Mesenchymal stem cell (in vitro differentiated cells and primary cell): ENCODE results near the gene VAV2.
"Not testable (repeated sequence)": the region's sequence is repeated elsewhere in the genome, so short reads cannot be mapped to it uniquely, and the experiment has no call there.

Experiments
- DNase-seq: peaks from one replicate; pipeline ENCODE4 v3.0.0-alpha.2; 2013
- H2AFZ ChIP-seq: one replicate; pipeline ENCODE4 v1.6.1; 2013; ENCODE audit warnings: low read depth, mild to moderate bottlenecking, control low read depth, inconsistent platforms, low read length, moderate library complexity
- H2AK5ac ChIP-seq: 2 replicates; pipeline ENCODE4 v1.6.1; 2013; ENCODE audit warnings: low read length, moderate library complexity, mild to moderate bottlenecking, inconsistent platforms; ENCODE audit not compliant: severe bottlenecking
- H2BK120ac ChIP-seq: one replicate; pipeline ENCODE4 v1.6.1; 2013; ENCODE audit warnings: low read depth, mild to moderate bottlenecking, inconsistent platforms, low read length, moderate library complexity
- H2BK12ac ChIP-seq, 2 experiments: one replicate each; pipeline ENCODE4 v1.6.1; 2013; ENCODE audit warnings: inconsistent platforms in 2 of 2, low read length in 2 of 2, mild to moderate bottlenecking in 2 of 2, moderate library complexity in 2 of 2, control low read depth in 1 of 2
- H2BK15ac ChIP-seq: one replicate; pipeline ENCODE4 v1.6.1; 2013; ENCODE audit warnings: mild to moderate bottlenecking, low read depth, inconsistent platforms; ENCODE audit not compliant: poor library complexity, severe bottlenecking
- H2BK5ac ChIP-seq: 2 replicates; pipeline ENCODE4 v1.6.1; 2013; ENCODE audit warnings: low read depth, mild to moderate bottlenecking, low read length, control low read depth, inconsistent platforms; ENCODE audit not compliant: poor library complexity, severe bottlenecking
- H3K14ac ChIP-seq, 2 experiments: one replicate each; pipeline ENCODE4 v1.6.1; 2013; ENCODE audit warnings: inconsistent platforms in 2 of 2, low read length in 2 of 2, control low read depth in 1 of 2, mild to moderate bottlenecking in 1 of 2, moderate library complexity in 1 of 2
- H3K18ac ChIP-seq, 2 experiments: one replicate each; pipeline ENCODE4 v1.6.1; 2013; ENCODE audit warnings: inconsistent platforms in 2 of 2, low read length in 2 of 2, control low read depth in 1 of 2, low read depth in 1 of 2, mild to moderate bottlenecking in 1 of 2
- H3K23ac ChIP-seq, 2 experiments: one replicate each; pipeline ENCODE4 v1.6.1; 2013; ENCODE audit warnings: inconsistent platforms in 2 of 2, low read length in 2 of 2, mild to moderate bottlenecking in 2 of 2, moderate library complexity in 2 of 2, control low read depth in 1 of 2
- H3K27ac ChIP-seq: 2 replicates; pipeline ENCODE4 v1.5.1; 2013; ENCODE audit warnings: mild to moderate bottlenecking, moderate library complexity, low read length, control low read depth, inconsistent platforms; ENCODE audit not compliant: poor library complexity, severe bottlenecking
- H3K27me3 ChIP-seq, 2 experiments: 2 replicates each; pipeline versions ENCODE4 v1.6.1 to v1.7.0; 2013; ENCODE audit warnings: low read length in 2 of 2, mild to moderate bottlenecking in 2 of 2, moderate library complexity in 2 of 2, control low read depth in 1 of 2, inconsistent platforms in 1 of 2; ENCODE audit not compliant: control insufficient read depth in 1 of 2, insufficient read depth in 1 of 2
- H3K36me3 ChIP-seq, 2 experiments: 2 replicates each; pipeline versions ENCODE4 v1.6.1 to v1.7.0; 2013; ENCODE audit warnings: low read length in 2 of 2, control low read depth in 1 of 2, inconsistent platforms in 1 of 2, low read depth in 1 of 2, mild to moderate bottlenecking in 1 of 2; ENCODE audit not compliant: insufficient read depth in 2 of 2, control insufficient read depth in 1 of 2
- H3K4ac ChIP-seq, 2 experiments: one replicate each; pipeline ENCODE4 v1.6.1; 2013; ENCODE audit warnings: inconsistent platforms in 2 of 2, low read length in 2 of 2, mild to moderate bottlenecking in 2 of 2, moderate library complexity in 2 of 2, control low read depth in 1 of 2, low read depth in 1 of 2
- H3K4me1 ChIP-seq: 2 replicates; pipeline ENCODE4 v1.6.1; 2013; ENCODE audit warnings: low read depth, low read length, control low read depth; ENCODE audit not compliant: control insufficient read depth, insufficient read depth
- H3K4me2 ChIP-seq: 2 replicates; pipeline ENCODE4 v1.6.1; 2013; ENCODE audit warnings: low read length, mild to moderate bottlenecking, inconsistent platforms; ENCODE audit not compliant: poor library complexity, severe bottlenecking
- H3K4me3 ChIP-seq, 2 experiments: 2 replicates each; pipeline versions ENCODE4 v1.5.1 to v1.7.0; 2013; ENCODE audit warnings: low read length in 2 of 2, mild to moderate bottlenecking in 2 of 2, control low read depth in 1 of 2, low read depth in 1 of 2; ENCODE audit not compliant: insufficient read depth in 1 of 2
- H3K79me1 ChIP-seq: replicated peaks from 2 replicates; pipeline ENCODE4 v1.6.1; 2013; ENCODE audit warnings: mild to moderate bottlenecking, control low read depth, low read length, inconsistent platforms; ENCODE audit not compliant: poor library complexity, severe bottlenecking
- H3K9ac ChIP-seq: 2 replicates; pipeline ENCODE4 v1.7.0; 2013; ENCODE audit warnings: mild to moderate bottlenecking, low read length, moderate library complexity
- H3K9me3 ChIP-seq: 2 replicates; pipeline ENCODE4 v1.7.0; 2013; ENCODE audit warnings: mild to moderate bottlenecking, low read length; ENCODE audit not compliant: control insufficient read depth
- H4K8ac ChIP-seq: one replicate; pipeline ENCODE4 v1.6.1; 2013; ENCODE audit warnings: inconsistent platforms, mild to moderate bottlenecking, low read length, moderate library complexity
- H4K91ac ChIP-seq: one replicate; pipeline ENCODE4 v1.6.1; 2013; ENCODE audit warnings: mild to moderate bottlenecking, low read length, inconsistent platforms
- WGBS: methylation state at CpG from one replicate; pipeline ENCODE4 v1.1.7; 2013; ENCODE audit warnings: mixed read lengths; 5-methylcytosine and 5-hydroxymethylcytosine counted together

The VAV2 gene

GRCh38 chr9:133989625-133990365, 2.3 kb downstream of the VAV2 start:
- Histone ChIP-seq H3K79me1 (peaks cover 9% of the 10 kb centered on the region), H2AK5ac (peak overlapping the region; percentile 30), H3K27me3 (no peaks in the 10 kb centered on the region), H3K14ac (peak overlapping the region in 1 of 2 experiments; percentile 37), H4K8ac (no peak overlapping the region), H3K4me3 (peak overlapping the region; percentile 87 to 91), H2BK12ac (peak overlapping the region in 1 of 2 experiments; percentile 37), H2AFZ (no peak overlapping the region), H3K4me1 (peaks cover 52% of the 10 kb centered on the region), H4K91ac (peak overlapping the region; percentile 5), H3K4ac (peak overlapping the region in 1 of 2 experiments; percentile 38), H3K18ac (peak overlapping the region in 1 of 2 experiments; percentile 93), H3K4me2 (peak overlapping the region; percentile 71), H3K36me3 (peaks cover 0 to 10% of the 10 kb centered on the region in 2 experiments), H2BK120ac (no peak overlapping the region), H3K27ac (peak overlapping the region; percentile 96), H2BK15ac (no peak overlapping the region), H2BK5ac (no peak overlapping the region), H3K23ac (peak overlapping the region in 1 of 2 experiments; percentile 37), H3K9me3 (no peaks in the 10 kb centered on the region), H3K9ac (no peak overlapping the region)
- WGBS = 90% methylated on average over 24 of the region's 24 CpGs
- no peak for DNase-seq

GRCh38 chr9:133988771-133989170, 3.4 kb downstream of the VAV2 start:
- H4K8ac ChIP-seq, H3K27me3 ChIP-seq, DNase-seq, H3K27ac ChIP-seq, H2BK5ac ChIP-seq, H3K4ac ChIP-seq, H3K4me3 ChIP-seq, H4K91ac ChIP-seq, H3K18ac ChIP-seq, H2BK12ac ChIP-seq, H3K79me1 ChIP-seq, H2AK5ac ChIP-seq, H2BK120ac ChIP-seq, H3K4me2 ChIP-seq, H2BK15ac ChIP-seq, H3K14ac ChIP-seq, H3K9ac ChIP-seq, H2AFZ ChIP-seq, H3K23ac ChIP-seq, H3K9me3 ChIP-seq: not testable (repeated sequence)
- Histone ChIP-seq H3K36me3 (peaks cover 0 to 10% of the 10 kb centered on the region in 2 experiments), H3K4me1 (peaks cover 45% of the 10 kb centered on the region)
- 96% methylated on average over 13 of the region's 14 CpGs for WGBS

- H3K27me3 ChIP-seq = no peaks in the 10 kb centered on the region
- H3K23ac ChIP-seq = no peak overlapping the region
- H3K4me2 ChIP-seq = no peak overlapping the region
- H2BK5ac ChIP-seq = no peak overlapping the region
- H3K14ac ChIP-seq = no peak overlapping the region
- H3K9ac ChIP-seq = no peak overlapping the region
- H3K9me3 ChIP-seq = no peaks in the 10 kb centered on the region
- H2AK5ac ChIP-seq = no peak overlapping the region
- peaks cover 42% of the 10 kb centered on the region for H3K4me1 ChIP-seq
- H2BK15ac ChIP-seq = peak overlapping the region; percentile 44
- H3K79me1 ChIP-seq = no peaks in the 10 kb centered on the region
- H4K91ac ChIP-seq = no peak overlapping the region
- no peak for DNase-seq
- peak overlapping the region in 1 of 2 experiments; percentile 24 for H2BK12ac ChIP-seq
- no peak overlapping the region for H4K8ac ChIP-seq
- no peak overlapping the region for H3K27ac ChIP-seq
- no peak overlapping the region for H3K18ac ChIP-seq
- no peak overlapping the region for H3K4me3 ChIP-seq
- no peak overlapping the region for H2BK120ac ChIP-seq
- WGBS = 94% methylated on average over 13 of the region's 16 CpGs
- peak overlapping the region in 1 of 2 experiments; percentile 14 for H3K4ac ChIP-seq
- no peak overlapping the region for H2AFZ ChIP-seq
- H3K36me3 ChIP-seq = peaks cover 0 to 15% of the 10 kb centered on the region in 2 experiments
Measured at GRCh38 chr9:133987946-133988665, 4.0 kb downstream of the VAV2 start.

- H2BK5ac ChIP-seq = no peak overlapping the region
- H4K91ac ChIP-seq = no peak overlapping the region
- no peak overlapping the region for H3K9ac ChIP-seq
- H3K4me3 ChIP-seq = no peak overlapping the region
- H3K14ac ChIP-seq = no peak overlapping the region
- no peak overlapping the region for H2BK15ac ChIP-seq
- no peaks in the 10 kb centered on the region for H3K79me1 ChIP-seq
- no peak overlapping the region for H3K4ac ChIP-seq
- no peak overlapping the region for H2BK120ac ChIP-seq
- peaks cover 48% of the 10 kb centered on the region for H3K4me1 ChIP-seq
- peaks cover 0 to 20% of the 10 kb centered on the region in 2 experiments for H3K36me3 ChIP-seq
- H2AK5ac ChIP-seq = no peak overlapping the region
- no peak overlapping the region for H3K4me2 ChIP-seq
- H2AFZ ChIP-seq = no peak overlapping the region
- H3K18ac ChIP-seq = no peak overlapping the region
- H3K23ac ChIP-seq = no peak overlapping the region
- no peak overlapping the region for H2BK12ac ChIP-seq
- H3K9me3 ChIP-seq = no peaks in the 10 kb centered on the region
- DNase-seq = no peak
- no peak overlapping the region for H4K8ac ChIP-seq
- H3K27me3 ChIP-seq = no peaks in the 10 kb centered on the region
- no peak overlapping the region for H3K27ac ChIP-seq
- 95% methylated on average over 14 of the region's 14 CpGs for WGBS
Measured at GRCh38 chr9:133987446-133987788, 4.7 kb downstream of the VAV2 start.
